NCI-H1417 (cell line): ENCODE measurements around the gene EIF3K.
A peak's percentile ranks its signal among the peaks of the same experiment; 100 is the strongest.
"Not testable (repeated sequence)": the region's sequence is repeated elsewhere in the genome, so short reads cannot be mapped to it uniquely, and the experiment has no call there.

Source experiments
- DNase-seq, 3 experiments: peaks; one replicate each; lab custom pipeline; 2025; lab: John Stamatoyannopoulos, UW

The EIF3K gene

GRCh38 chr19:38617764-38618589 is 1.0 kb upstream of the EIF3K start, which contains the start of gene MAP4K1:
TSS of gene MAP4K1 (minus strand) at chr19:38617953. CDS start at chr19:38617895, 58 bp downstream.
- peak; percentile 48 to 76 (median 55) for DNase-seq

GRCh38 chr19:38619361-38620174 is 580 bp downstream of the EIF3K start:
- no peak for DNase-seq

GRCh38 chr19:38624822-38625221 is 5.8 kb downstream of the EIF3K start:
- no peak for DNase-seq

GRCh38 chr19:38626401-38626800 is 7.4 kb downstream of the EIF3K start:
- no peak for DNase-seq

GRCh38 chr19:38629568-38629967 is 10.6 kb downstream of the EIF3K start:
- no peak for DNase-seq

- not testable (repeated sequence) for DNase-seq
These were observed 12.3 kb downstream of the EIF3K start for GRCh38 chr19:38631301-38631700.

- peak in 1 of 3 experiments; percentile 32 for DNase-seq
These were observed 13.0 kb downstream of the EIF3K start for GRCh38 chr19:38631811-38632475.

- DNase-seq: no peak
These were observed 13.7 kb downstream of the EIF3K start for GRCh38 chr19:38632476-38633213.

- peak; percentile 28 to 68 (median 56) for DNase-seq
These were observed 15.9 kb downstream of the EIF3K start for GRCh38 chr19:38634757-38635482.

GRCh38 chr19:38635483-38636399 is 16.8 kb downstream of the EIF3K start:
- no peak for DNase-seq

GRCh38 chr19:38638461-38638860 is 19.5 kb downstream of the EIF3K start:
- DNase-seq: no peak

- DNase-seq: peak in 1 of 3 experiments; percentile 28
These were observed 20.7 kb downstream of the EIF3K start for GRCh38 chr19:38639679-38640078.

GRCh38 chr19:38640368-38640767 is 21.4 kb downstream of the EIF3K start:
- no peak for DNase-seq

GRCh38 chr19:38642176-38642575 is 23.2 kb downstream of the EIF3K start:
- no peak for DNase-seq

- no peak for DNase-seq
These were observed 25.7 kb downstream of the EIF3K start for GRCh38 chr19:38644719-38645118.

- peak; percentile 96 to 99 (median 97) for DNase-seq
These were observed 28.5 kb downstream of the EIF3K start, which contains the start of gene ACTN4 for GRCh38 chr19:38647368-38647965. TSS of gene ACTN4 (plus strand) at chr19:38647649. CDS start at chr19:38647746, 97 bp downstream.

GRCh38 chr19:38647966-38648768 is 29.2 kb downstream of the EIF3K start:
- peak in 2 of 3 experiments; percentile 42 to 59 for DNase-seq

- peak in 2 of 3 experiments; percentile 3 to 24 for DNase-seq
These were observed 29.8 kb downstream of the EIF3K start for GRCh38 chr19:38648769-38649304.
